HepG2 (cell line): Measurements from ENCODE around the gene HES1. TPM values are rescaled to one million over a fixed set of nuclear protein-coding genes. Genes with fewer than 3 reads are reported as not detected.

Experiments
- ATAC-seq: fragments of 200-7000 bp; cut with Tn5 transposase; 3 replicates; pipeline ENCODE4 v1.9.1; 2020; ENCODE audit warnings: mild to moderate bottlenecking, moderate library complexity
- BruUV-seq: library from RNA; stranded (reverse); fragments of 400-500 nt; replicated peaks from 2 replicates; lab custom pipeline; 2021; lab: Mats Ljungman, UMichigan
- CTCF ChIA-PET: fragments of 300-600 bp; formaldehyde crosslinking; extraction: SDS; loops from one replicate; lab custom pipeline; 2021; ENCODE audit warnings: low total read pairs, inconsistent platforms, low intra/inter-chr PET ratio; lab: Yijun Ruan, JAX
- POLR2A ChIA-PET: fragments of 350-600 bp; sonication (Branson Sonifier 250); formaldehyde crosslinking; loops from one replicate; lab custom pipeline; 2020; ENCODE audit warnings: antibody characterized with exemption, inconsistent platforms; lab: Yijun Ruan, JAX
- DNase-seq: peaks from one replicate; pipeline ENCODE4 v3.0.0-alpha.2; 2015; ENCODE audit warnings: low spot score
- FAIRE-seq: peaks from 3 replicates; lab custom pipeline; 2011; peaks lifted over from hg19 to GRCh38; lab: Jason Lieb, UNC
- H2AFZ ChIP-seq: one replicate; pipeline ENCODE4 v1.6.1; 2011; ENCODE audit warnings: low read length, inconsistent platforms
- H3K27ac ChIP-seq: fragments of 300-600 bp; 3 replicates; pipeline ENCODE4 v1.8.0; 2011; ENCODE audit warnings: mixed run types, mild to moderate bottlenecking, mixed read lengths, low read length, inconsistent platforms; ENCODE audit not compliant: insufficient read depth; ENCODE audit errors: extremely low read length
- H3K27me3 ChIP-seq, 2 experiments: fragments of 200-600 bp in 1 of 2; 2 replicates in 1 of 2; 3 replicates in 1 of 2; pipeline versions ENCODE4 v1.6.0 to v1.8.0; 2011; ENCODE audit warnings: low read length in 2 of 2, mild to moderate bottlenecking in 2 of 2, moderate library complexity in 2 of 2, inconsistent platforms in 1 of 2; ENCODE audit not compliant: insufficient read depth in 2 of 2, control insufficient read depth in 1 of 2
- H3K36me3 ChIP-seq, 2 experiments: fragments of 200-600 bp in 1 of 2; replicated peaks in 1 of 2; 2 replicates in 1 of 2; 3 replicates in 1 of 2; pipeline versions ENCODE4 v1.5.1 to v1.8.0; 2011; ENCODE audit warnings: low read length in 2 of 2, inconsistent platforms in 1 of 2; ENCODE audit not compliant: insufficient read depth in 2 of 2, control insufficient read depth in 1 of 2
- H3K4me1 ChIP-seq: 2 replicates; pipeline ENCODE4 v1.5.1; 2012; ENCODE audit warnings: low read length, inconsistent platforms; ENCODE audit not compliant: insufficient read depth
- H3K4me2 ChIP-seq: 2 replicates; pipeline ENCODE4 v1.6.0; 2011; ENCODE audit warnings: low read depth, low read length, inconsistent platforms
- H3K4me3 ChIP-seq, 3 experiments: fragments of 200-600 bp in 1 of 3; sonication (generic), shearing (Covaris generic) in 1 of 3; replicated peaks in 1 of 3; 2 replicates each; pipeline ENCODE4 v1.5.1; 2011 to 2016; ENCODE audit warnings: low read length in 3 of 3, inconsistent platforms in 2 of 3, low read depth in 2 of 3, mild to moderate bottlenecking in 2 of 3, control low read depth in 1 of 3, mixed read lengths in 1 of 3; ENCODE audit not compliant: insufficient read depth in 1 of 3
- H3K79me2 ChIP-seq: one replicate; pipeline ENCODE4 v1.6.1; 2011; ENCODE audit warnings: low read length, inconsistent platforms; ENCODE audit not compliant: insufficient read depth
- H3K9ac ChIP-seq: 2 replicates; pipeline ENCODE4 v1.6.0; 2011; ENCODE audit warnings: mild to moderate bottlenecking, low read depth, low read length, inconsistent platforms; ENCODE audit not compliant: insufficient read depth
- H3K9me3 ChIP-seq: 2 replicates; pipeline ENCODE4 v1.5.1; 2012; ENCODE audit warnings: mild to moderate bottlenecking, low read length
- H4K20me1 ChIP-seq: 2 replicates; pipeline ENCODE4 v1.6.0; 2011; ENCODE audit warnings: inconsistent platforms, mild to moderate bottlenecking, low read length, moderate library complexity; ENCODE audit not compliant: insufficient read depth
- AGO2 ChIP-seq: fragments of 200-400 bp; formaldehyde crosslinking; optimal IDR thresholded peaks from 2 replicates; pipeline ENCODE3; 2017; ENCODE audit warnings: mild to moderate bottlenecking, low read depth, low read length, moderate library complexity
- ATAD3A ChIP-seq: sonication (generic); formaldehyde crosslinking; IDR thresholded peaks from 2 replicates; pipeline ENCODE4 v1.4.0; 2020; ENCODE audit warnings: missing genetic modification reagents
- FOXA1 ChIP-seq, 2 experiments: fragments of 450-650 bp in 1 of 2; sonication (generic) in 1 of 2; formaldehyde crosslinking in 1 of 2; IDR thresholded peaks; 2 replicates each; pipeline versions ENCODE4 v1.4.0 to v1.6.1; 2016 to 2020; ENCODE audit warnings: missing genetic modification reagents in 1 of 2
- HBP1 ChIP-seq: IDR thresholded peaks from 2 replicates; pipeline ENCODE4 v1.6.1; 2016; ENCODE audit warnings: low read depth, control low read depth
- JDP2 ChIP-seq: sonication (generic); formaldehyde crosslinking; IDR thresholded peaks from 2 replicates; pipeline ENCODE4 v1.8.1; 2022; ENCODE audit warnings: missing genetic modification reagents, borderline replicate concordance
- MAX ChIP-seq: IDR thresholded peaks from 2 replicates; pipeline ENCODE4 v1.6.1; 2012; ENCODE audit warnings: inconsistent platforms
- NR2F2 ChIP-seq: IDR thresholded peaks from 2 replicates; pipeline ENCODE4 v1.6.1; 2012; ENCODE audit warnings: low read depth, inconsistent platforms, borderline replicate concordance
- POLR2AphosphoS2 ChIP-seq: IDR thresholded peaks from 2 replicates; pipeline ENCODE4 v1.6.1; 2011; ENCODE audit warnings: low read depth, low read length, improper control_type of control experiment
- RAD51 ChIP-seq: fragments of 450-650 bp; IDR thresholded peaks from 2 replicates; pipeline ENCODE4 v1.6.1; 2016; ENCODE audit warnings: borderline replicate concordance
- RNF2 ChIP-seq: fragments of 450-650 bp; conservative IDR thresholded peaks from 2 replicates; pipeline ENCODE4 v1.6.1; 2016; ENCODE audit warnings: low read depth
- RXRA ChIP-seq: sonication (generic); formaldehyde crosslinking; IDR thresholded peaks from 2 replicates; pipeline ENCODE4 v1.5.1; 2020; ENCODE audit warnings: missing genetic modification reagents
- SIN3A ChIP-seq: IDR thresholded peaks from 2 replicates; pipeline ENCODE4 v1.6.1; 2011; ENCODE audit warnings: low read depth, mild to moderate bottlenecking, control low read depth, low read length, borderline replicate concordance
- SP4 ChIP-seq: sonication (generic); formaldehyde crosslinking; IDR thresholded peaks from 2 replicates; pipeline ENCODE4 v1.8.1; 2023; ENCODE audit warnings: mild to moderate bottlenecking, missing genetic modification reagents
- THAP11 ChIP-seq: IDR thresholded peaks from 2 replicates; pipeline ENCODE4 v1.6.1; 2016; ENCODE audit warnings: missing biosample characterization, missing genetic modification reagents
- ZFAT ChIP-seq: sonication (generic); formaldehyde crosslinking; conservative IDR thresholded peaks from 2 replicates; pipeline ENCODE4 v1.8.1; 2023; ENCODE audit warnings: missing genetic modification reagents, inconsistent platforms
- ZFP36L1 ChIP-seq: sonication (generic); formaldehyde crosslinking; IDR thresholded peaks from 2 replicates; pipeline ENCODE4 v1.8.0; 2022; ENCODE audit warnings: mild to moderate bottlenecking, missing genetic modification reagents, moderate library complexity
- ZNF362 ChIP-seq: sonication (generic); formaldehyde crosslinking; IDR thresholded peaks from 2 replicates; pipeline ENCODE4 v1.4.0; 2020; ENCODE audit warnings: missing genetic modification reagents, mild to moderate bottlenecking, borderline replicate concordance
- ZNF552 ChIP-seq: sonication (generic); formaldehyde crosslinking; IDR thresholded peaks from 2 replicates; pipeline ENCODE4 v1.9.0; 2022; ENCODE audit warnings: missing genetic modification reagents, mild to moderate bottlenecking, borderline replicate concordance
- ZNF710 ChIP-seq: sonication (generic); formaldehyde crosslinking; IDR thresholded peaks from 2 replicates; pipeline ENCODE4 v1.5.0; 2020; ENCODE audit warnings: mild to moderate bottlenecking, missing genetic modification reagents, borderline replicate concordance
- WGBS: methylation state at CpG from one replicate; pipeline ENCODE4 v1.1.6; 2017; ENCODE audit warnings: low lambda C conversion rate; 5-methylcytosine and 5-hydroxymethylcytosine counted together
- in situ Hi-C: cut with HindIII; loops from 2 replicates; pipeline ENCODE4 v1.10.0; 2017; ENCODE audit warnings: low pct_unique_long_range_greater_than_20kb; ENCODE audit not compliant: extremely low pct_ligation_motif_present
- intact Hi-C: fragments of 100-400 bp; cut with micrococcal nuclease; formaldehyde crosslinking; loops from one replicate; pipeline ENCODE4 v1.10.0; 2022; ENCODE audit not compliant: unreplicated experiment
- polyA plus RNA-seq, 8 experiments: library from polyadenylated mRNA; depleted of rRNA in 3 of 8; stranded (reverse) in 7 of 8; unstranded in 1 of 8; fragments of >200 nt; fragmentation: Illumina TruSeq in 4 of 8; extraction: Trizol in 4 of 8; gene quantifications; 2 replicates each; pipeline versions ENCODE4 v1.2.1 to v1.2.3, GENCODE V29; 2011 to 2016; ENCODE audit warnings: low read depth in 4 of 8, missing spikeins in 1 of 8, mixed read lengths in 1 of 8; ENCODE audit not compliant: insufficient read depth in 1 of 8
- total RNA-seq, 5 experiments: library from RNA; depleted of rRNA; stranded (reverse); fragments of >200 nt; fragmentation: Illumina TruSeq; extraction: Trizol; gene quantifications; 2 replicates each; pipeline ENCODE4 v1.2.3, GENCODE V29; 2016; ENCODE audit warnings: low read depth in 1 of 5

HES1 gene
- total and polyA plus RNA-seq, 2 of the 13 experiments (the other 11 are each of a cell fraction or from before 2014, with no cell fraction given), result 15.4 to 19.8 TPM

- peak; percentile 98 for DNase-seq
- peak; percentile 91 for FAIRE-seq
- Histone ChIP-seq H3K4me2 (peak overlapping the region; percentile 60), H3K27ac (peak overlapping the region; percentile 58), H3K4me1 (peaks cover 69% of the 10 kb centered on the region), H4K20me1 (no peaks in the 10 kb centered on the region), H3K9me3 (no peaks in the 10 kb centered on the region), H3K79me2 (no peaks in the 10 kb centered on the region), H3K27me3 (no peaks in the 10 kb centered on the region), H3K9ac (peak overlapping the region; percentile 43), H3K4me3 (peak overlapping the region in 1 of 3 experiments; percentile 13; a peak in 2 of 6 replicates), H3K36me3 (no peaks in the 10 kb centered on the region), H2AFZ (no peak overlapping the region)
- 0% methylated on average over 9 of the region's 9 CpGs for WGBS
- ATAC-seq, result peak; percentile 96
- intact Hi-C loops (no loop called here), in situ Hi-C loops (no loop called here)
- CTCF ChIA-PET, result no interaction called here
- TSS peak; percentile 92 for BruUV-seq
- POLR2A ChIA-PET, result interaction anchor here (1.0 to 3.0 kb wide), 6 partner anchors 11 to 41 kb away, joined by 3 to 39 read pairs (median 14); partner anchors contain the start of gene HES1
- TF ChIP-seq AGO2, result no peak
- peak; percentile 66; the same call in 1 of the 2 replicates for TF ChIP-seq HBP1 (CRISPR knock-in tag)
- peak; percentile 49; the same call in 1 of the 2 replicates for TF ChIP-seq NR2F2
- peak; percentile 54; the same call in 1 of the 2 replicates for TF ChIP-seq ZNF710
- TF ChIP-seq ZFAT (CRISPR knock-in tag), result no peak
- no peak for TF ChIP-seq FOXA1 (IDR thresholded peaks at IDR 0.05)
- peak; percentile 46; the same call in 1 of the 2 replicates for TF ChIP-seq FOXA1 (CRISPR knock-in tag; IDR thresholded peaks at IDR 0.05)
- peak; percentile 57 for TF ChIP-seq THAP11
- TF ChIP-seq ATAD3A (CRISPR knock-in tag), result no peak
- no peak for TF ChIP-seq RAD51
- no peak for TF ChIP-seq RNF2
- TF ChIP-seq ZNF552 (CRISPR knock-in tag), result no peak
- TF ChIP-seq ZFP36L1, result no peak
- TF ChIP-seq RXRA (CRISPR knock-in tag), result peak; percentile 58; the same call in 1 of the 2 replicates
- no peak for TF ChIP-seq POLR2AphosphoS2
- peak; percentile 55; the same call in 1 of the 2 replicates for TF ChIP-seq ZNF362 (CRISPR knock-in tag)
- no peak for TF ChIP-seq SP4 (CRISPR knock-in tag)
- TF ChIP-seq SIN3A, result no peak; the same call in 1 of the 2 replicates
- TF ChIP-seq JDP2 (CRISPR knock-in tag), result no peak
- TF ChIP-seq MAX, result peak; percentile 73
These were observed 23.5 kb upstream of the HES1 start for GRCh38 chr3:194112120-194113106.
